Fibroblast of lung (primary cell): Measurements from ENCODE around the gene C17orf50.

Experiments
- EZH2 ChIP-seq: IDR thresholded peaks from 2 replicates; pipeline ENCODE4 v1.5.1; 2012; ENCODE audit warnings: low read length, control low read depth, mild to moderate bottlenecking; ENCODE audit errors: missing control alignments
- TF ChIP-seq, protein P1 (sequence below), 2 donors: IDR thresholded peaks in 1 of 2; conservative IDR thresholded peaks in 1 of 2; 1 replicate in 1 of 2; 2 replicates in 1 of 2; pipeline ENCODE4 v1.5.1; 2011 to 2012; ENCODE audit warnings: low read length in 2 of 2, control low read depth in 1 of 2, inconsistent platforms in 1 of 2, low read depth in 1 of 2, mild to moderate bottlenecking in 1 of 2

DNA sequence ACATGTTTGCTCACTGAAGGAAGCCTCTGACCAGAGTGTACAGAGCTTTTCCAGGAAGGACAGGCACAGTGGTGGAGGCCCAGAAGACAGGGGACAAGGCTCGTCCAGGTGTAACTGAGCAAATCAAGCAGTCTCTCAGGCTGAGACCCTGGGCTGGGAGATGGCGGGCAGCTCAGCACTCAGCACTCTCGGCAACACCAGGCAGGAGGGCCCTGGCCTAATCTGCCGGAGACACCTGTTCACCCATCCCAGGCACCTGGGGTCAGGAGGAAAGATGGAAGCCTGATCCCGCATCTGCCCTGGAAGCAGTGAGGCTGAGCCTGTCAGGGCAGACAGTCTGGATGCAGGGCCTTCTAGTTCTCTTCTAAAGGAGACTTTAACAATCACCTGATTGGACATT lies 24.5 kb upstream of the C17orf50 start:
- TF ChIP-seq, protein P1, sequence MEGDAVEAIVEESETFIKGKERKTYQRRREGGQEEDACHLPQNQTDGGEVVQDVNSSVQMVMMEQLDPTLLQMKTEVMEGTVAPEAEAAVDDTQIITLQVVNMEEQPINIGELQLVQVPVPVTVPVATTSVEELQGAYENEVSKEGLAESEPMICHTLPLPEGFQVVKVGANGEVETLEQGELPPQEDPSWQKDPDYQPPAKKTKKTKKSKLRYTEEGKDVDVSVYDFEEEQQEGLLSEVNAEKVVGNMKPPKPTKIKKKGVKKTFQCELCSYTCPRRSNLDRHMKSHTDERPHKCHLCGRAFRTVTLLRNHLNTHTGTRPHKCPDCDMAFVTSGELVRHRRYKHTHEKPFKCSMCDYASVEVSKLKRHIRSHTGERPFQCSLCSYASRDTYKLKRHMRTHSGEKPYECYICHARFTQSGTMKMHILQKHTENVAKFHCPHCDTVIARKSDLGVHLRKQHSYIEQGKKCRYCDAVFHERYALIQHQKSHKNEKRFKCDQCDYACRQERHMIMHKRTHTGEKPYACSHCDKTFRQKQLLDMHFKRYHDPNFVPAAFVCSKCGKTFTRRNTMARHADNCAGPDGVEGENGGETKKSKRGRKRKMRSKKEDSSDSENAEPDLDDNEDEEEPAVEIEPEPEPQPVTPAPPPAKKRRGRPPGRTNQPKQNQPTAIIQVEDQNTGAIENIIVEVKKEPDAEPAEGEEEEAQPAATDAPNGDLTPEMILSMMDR (conservative IDR thresholded peaks at IDR 0.05 in 1 of 2, IDR thresholded peaks at IDR 0.05 in 1 of 2; ENCODE audit: low read depth in 1 of 2, low read length in 2 of 2): no peak
- no peak for TF ChIP-seq EZH2
